Measurements from ENCODE around the gene ERCC1. TPM values are rescaled to one million over a fixed set of nuclear protein-coding genes. Genes with fewer than 3 reads are reported as not detected.

Gene ERCC1
- polyA plus RNA-seq, 1 donor, result 94.2 TPM

- no peak for DNase-seq (ENCODE audit: low read depth)
Measured at GRCh38 chr19:45405435-45406225, 18.1 kb downstream of the ERCC1 start.

- DNase-seq (ENCODE audit: low read depth), result no peak
Measured at GRCh38 chr19:45404557-45405434, 18.9 kb downstream of the ERCC1 start, which contains the start of gene PPP1R13L. Gene PPP1R13L, minus strand, starts transcription at chr19:45405069. Its CDS starts 6,751 bp downstream, at chr19:45398318.

- DNase-seq (ENCODE audit: low read depth), result no peak
Measured at GRCh38 chr19:45403781-45404556, 19.7 kb downstream of the ERCC1 start.

- DNase-seq (ENCODE audit: low read depth), result no peak
Measured at GRCh38 chr19:45403272-45403671, 20.4 kb downstream of the ERCC1 start.

GRCh38 chr19:45402298-45403061 is 21.2 kb downstream of the ERCC1 start:
- DNase-seq (ENCODE audit: low read depth), result no peak

- no peak for DNase-seq (ENCODE audit: low read depth)
Measured at GRCh38 chr19:45401815-45402214, 21.9 kb downstream of the ERCC1 start.

GRCh38 chr19:45400192-45400591 is 23.5 kb downstream of the ERCC1 start:
- no peak for DNase-seq (ENCODE audit: low read depth)

GRCh38 chr19:45395821-45396617 is 27.7 kb downstream of the ERCC1 start:
- no peak for DNase-seq (ENCODE audit: low read depth)

- DNase-seq (ENCODE audit: low read depth), result no peak
Measured at GRCh38 chr19:45391871-45392665, 31.6 kb downstream of the ERCC1 start.

GRCh38 chr19:45391346-45391745 is 32.4 kb downstream of the ERCC1 start:
- no peak for DNase-seq (ENCODE audit: low read depth)

GRCh38 chr19:45385392-45386221 is 38.1 kb downstream of the ERCC1 start:
- DNase-seq (ENCODE audit: low read depth), result no peak

GRCh38 chr19:45382426-45382825 is 41.3 kb downstream of the ERCC1 start:
- DNase-seq (ENCODE audit: low read depth), result no peak

GRCh38 chr19:45380107-45380506 is 43.6 kb downstream of the ERCC1 start:
- DNase-seq (ENCODE audit: low read depth), result no peak

- no peak for DNase-seq (ENCODE audit: low read depth)
Measured at GRCh38 chr19:45376045-45376724, 47.5 kb downstream of the ERCC1 start.

GRCh38 chr19:45370410-45371204 is 53.1 kb downstream of the ERCC1 start, which contains the start of gene ERCC2:
Gene ERCC2, minus strand, starts transcription at chr19:45370573. Its CDS starts 33 bp downstream, at chr19:45370540.
- DNase-seq (ENCODE audit: low read depth), result peak; percentile 98

- DNase-seq (ENCODE audit: low read depth), result no peak
Measured at GRCh38 chr19:45368737-45369340, 54.9 kb downstream of the ERCC1 start.

- no peak for DNase-seq (ENCODE audit: low read depth)
Measured at GRCh38 chr19:45368127-45368526, 55.6 kb downstream of the ERCC1 start.

Measured in forelimb muscle (tissue), 1 donor.